GM10248 (cell line): ENCODE measurements around the gene MICALL2.

Experiments
- CTCF ChIA-PET: fragments of 300-600 bp; sonication (Branson Sonifier 250); formaldehyde crosslinking; extraction: SDS; loops from one replicate; lab custom pipeline; 2021; ENCODE audit warnings: antibody characterized with exemption; lab: Yijun Ruan, JAX
- POLR2A ChIA-PET: fragments of 350-650 bp; sonication (Branson Sonifier 250); formaldehyde crosslinking; extraction: SDS; loops from one replicate; lab custom pipeline; 2020; ENCODE audit warnings: antibody characterized with exemption; lab: Yijun Ruan, JAX
- DNase-seq: peaks from one replicate; pipeline ENCODE4 v3.0.0; 2012; ENCODE audit errors: extremely low spot score
- TF ChIP-seq, protein P1 (sequence below): IDR thresholded peaks from 2 replicates; pipeline ENCODE4 v1.5.1; 2012; ENCODE audit warnings: mild to moderate bottlenecking, low read depth; ENCODE audit errors: extremely low read depth, missing control alignments, control extremely low read depth

Gene MICALL2

DNA sequence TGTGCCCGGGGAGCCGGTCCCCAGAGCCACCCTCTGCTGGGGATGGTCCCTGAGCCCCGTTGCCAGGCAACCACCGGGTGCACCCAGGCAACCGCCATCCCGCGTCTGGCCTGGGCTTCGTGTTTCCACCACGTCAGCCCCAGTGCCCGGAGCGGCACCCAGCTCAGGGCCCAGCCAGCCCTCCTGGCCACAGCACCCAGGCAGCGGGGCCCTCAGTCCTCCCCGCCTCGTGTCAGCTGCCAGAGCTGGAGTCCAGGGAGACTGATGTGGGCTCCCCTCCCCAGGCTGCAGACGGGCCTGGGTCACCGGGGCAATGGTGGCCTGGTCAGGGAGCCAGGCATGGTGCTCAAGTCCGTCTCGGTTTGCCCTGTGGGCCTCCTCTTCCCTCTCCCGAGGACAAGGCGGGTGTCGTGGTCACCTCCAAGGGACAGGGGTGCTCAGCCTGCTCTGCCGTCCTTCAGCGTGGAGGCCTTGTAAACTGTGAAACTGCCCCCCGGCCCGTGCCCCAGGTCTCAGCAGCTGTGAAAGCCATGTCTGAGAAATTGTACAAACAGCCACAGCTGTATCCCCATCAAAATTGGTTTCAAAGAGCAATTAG, 72.5 kb downstream of the MICALL2 start:
- POLR2A ChIA-PET = no interaction called here
- TF ChIP-seq, protein P1, sequence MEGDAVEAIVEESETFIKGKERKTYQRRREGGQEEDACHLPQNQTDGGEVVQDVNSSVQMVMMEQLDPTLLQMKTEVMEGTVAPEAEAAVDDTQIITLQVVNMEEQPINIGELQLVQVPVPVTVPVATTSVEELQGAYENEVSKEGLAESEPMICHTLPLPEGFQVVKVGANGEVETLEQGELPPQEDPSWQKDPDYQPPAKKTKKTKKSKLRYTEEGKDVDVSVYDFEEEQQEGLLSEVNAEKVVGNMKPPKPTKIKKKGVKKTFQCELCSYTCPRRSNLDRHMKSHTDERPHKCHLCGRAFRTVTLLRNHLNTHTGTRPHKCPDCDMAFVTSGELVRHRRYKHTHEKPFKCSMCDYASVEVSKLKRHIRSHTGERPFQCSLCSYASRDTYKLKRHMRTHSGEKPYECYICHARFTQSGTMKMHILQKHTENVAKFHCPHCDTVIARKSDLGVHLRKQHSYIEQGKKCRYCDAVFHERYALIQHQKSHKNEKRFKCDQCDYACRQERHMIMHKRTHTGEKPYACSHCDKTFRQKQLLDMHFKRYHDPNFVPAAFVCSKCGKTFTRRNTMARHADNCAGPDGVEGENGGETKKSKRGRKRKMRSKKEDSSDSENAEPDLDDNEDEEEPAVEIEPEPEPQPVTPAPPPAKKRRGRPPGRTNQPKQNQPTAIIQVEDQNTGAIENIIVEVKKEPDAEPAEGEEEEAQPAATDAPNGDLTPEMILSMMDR = no peak
- CTCF ChIA-PET = no interaction called here
- DNase-seq = no peak

DNA sequence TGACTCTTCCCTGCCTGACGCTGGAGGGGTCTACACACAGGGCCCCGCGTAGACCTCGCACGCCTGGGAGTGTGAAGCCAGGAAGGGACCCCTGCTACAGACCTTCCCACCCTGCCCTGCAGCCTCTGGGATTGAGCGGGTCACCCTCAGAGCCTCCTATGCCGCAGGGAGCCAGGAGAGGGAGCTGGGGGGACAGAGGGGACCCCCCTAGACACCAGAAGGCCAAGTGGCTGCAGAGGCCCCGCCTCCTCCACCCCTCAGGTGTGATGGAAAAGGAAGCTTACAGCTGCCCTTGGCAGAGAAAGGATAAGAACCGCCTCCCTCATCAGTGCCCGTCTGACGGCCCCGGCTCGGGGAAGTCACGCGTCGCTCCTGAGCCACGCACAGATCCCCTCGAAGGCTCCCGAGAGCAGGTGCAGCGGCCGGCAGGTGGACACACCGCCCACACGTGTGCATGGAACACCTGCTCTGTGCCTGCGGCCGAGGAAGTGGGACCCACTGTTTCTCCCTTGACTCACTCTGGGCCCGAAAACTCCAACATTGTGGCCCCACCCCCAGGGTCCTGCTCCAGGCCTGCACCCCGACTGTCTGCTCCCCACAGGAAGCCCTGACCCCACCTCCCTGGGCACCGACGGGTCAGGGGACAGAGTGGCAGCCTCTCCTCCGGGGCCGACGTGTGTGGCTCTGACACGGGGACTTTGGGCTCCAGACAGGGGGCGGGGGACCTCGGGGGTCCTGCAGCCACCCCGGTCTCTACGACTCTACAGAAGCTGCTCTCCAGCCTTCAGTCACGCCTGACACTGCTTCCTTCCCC, 73.3 kb downstream of the MICALL2 start:
- CTCF ChIA-PET = no interaction called here
- no peak for DNase-seq
- TF ChIP-seq, protein P1 = no peak

GRCh38 chr7:1385086-1385808, 74.0 kb downstream of the MICALL2 start:
- CTCF ChIA-PET = no interaction called here
- TF ChIP-seq, protein P1 = no peak
- POLR2A ChIA-PET = no interaction called here
- DNase-seq = no peak

More for the DNA sequence above, 73.3 kb downstream of the MICALL2 start:
- POLR2A ChIA-PET = no interaction called here
